ENCODE measurements around the gene KIF24.

Gene KIF24

DNA sequence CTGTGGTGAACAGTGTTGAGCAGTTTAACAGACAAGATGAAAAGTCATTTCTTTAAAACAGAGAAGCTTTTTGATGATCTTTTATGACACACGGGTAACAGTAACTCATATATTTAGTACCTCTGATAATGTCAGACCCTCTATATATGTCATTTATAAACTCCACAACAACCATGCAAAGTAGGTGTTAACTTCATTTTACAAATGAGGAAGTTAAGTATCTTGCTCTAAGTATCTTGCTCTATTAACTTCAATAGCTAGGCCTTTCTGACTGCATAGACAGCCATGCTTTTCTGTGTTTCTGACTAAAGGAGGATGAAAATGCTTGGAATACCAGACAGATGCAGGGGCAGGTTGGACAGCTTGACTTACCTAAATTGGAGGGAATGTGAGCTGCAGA lies 2.1 kb upstream of the KIF24 start:
- peaks cover 20% of the 10 kb centered on the region for H3K79me2 ChIP-seq (ENCODE audit: insufficient read depth, low read length)
- H3F3A ChIP-seq (ENCODE audit: insufficient read depth, low read length) = no peaks in the 10 kb centered on the region
- H3K4me3 ChIP-seq (ENCODE audit: low read depth, low read length, poor library complexity, severe bottlenecking) = no peak overlapping the region

DNA sequence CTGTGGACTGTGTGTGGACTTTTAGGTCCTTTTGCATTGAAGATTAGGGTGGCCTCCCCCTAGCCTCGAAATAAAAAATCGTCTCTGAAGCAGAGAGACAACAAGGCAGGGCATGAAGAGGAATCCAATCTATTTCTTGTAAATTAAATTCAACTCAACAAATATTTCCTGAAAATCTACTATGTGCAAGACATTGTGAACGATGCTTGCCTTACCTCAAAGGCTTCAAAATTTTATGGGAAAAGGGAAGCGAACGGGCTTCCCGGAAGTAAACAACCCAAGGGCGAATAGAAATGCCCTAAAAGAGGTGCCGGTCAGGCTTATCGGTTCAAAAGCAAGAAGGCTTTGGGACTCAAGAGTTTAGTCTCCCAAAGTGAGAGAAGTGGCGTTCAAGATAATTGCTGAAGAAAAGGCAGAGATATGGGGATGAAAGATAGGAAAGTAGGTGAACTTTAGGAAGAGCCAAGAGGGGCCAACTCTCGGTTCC lies 525 bp downstream of the KIF24 start:
- Histone ChIP-seq H3K27ac (ENCODE audit: low read depth, low read length, poor library complexity, severe bottlenecking) (peak overlapping the region; percentile 60), H3K9me2 (ENCODE audit: low read depth, low read length) (no peaks in the 10 kb centered on the region), H3K4me2 (ENCODE audit: low read length) (peak overlapping the region; percentile 68), H3K79me2 (ENCODE audit: insufficient read depth, low read length) (peaks cover 37% of the 10 kb centered on the region), H2AFZ (ENCODE audit: low read length) (no peak overlapping the region), H3K4me1 (ENCODE audit: insufficient read depth, low read length, severe bottlenecking) (peaks cover 49% of the 10 kb centered on the region), H3K9me3 (ENCODE audit: low read length) (no peaks in the 10 kb centered on the region), H3K9ac (ENCODE audit: low read length) (peak overlapping the region; percentile 76), H3K27me3 (ENCODE audit: insufficient read depth, low read length) (no peaks in the 10 kb centered on the region), H4K20me1 (ENCODE audit: insufficient read depth, low read length) (no peaks in the 10 kb centered on the region), H3K36me3 (ENCODE audit: insufficient read depth, low read length) (no peaks in the 10 kb centered on the region; the same call in 1 of the 2 replicates), H3F3A (ENCODE audit: insufficient read depth, low read length) (no peaks in the 10 kb centered on the region), H3K4me3 (ENCODE audit: low read depth, low read length, poor library complexity, severe bottlenecking) (peak overlapping the region; percentile 95)
- TF ChIP-seq EZH2 (IDR thresholded peaks at IDR 0.05; ENCODE audit: borderline replicate concordance, low read length) = no peak
- TF ChIP-seq, protein P1, sequence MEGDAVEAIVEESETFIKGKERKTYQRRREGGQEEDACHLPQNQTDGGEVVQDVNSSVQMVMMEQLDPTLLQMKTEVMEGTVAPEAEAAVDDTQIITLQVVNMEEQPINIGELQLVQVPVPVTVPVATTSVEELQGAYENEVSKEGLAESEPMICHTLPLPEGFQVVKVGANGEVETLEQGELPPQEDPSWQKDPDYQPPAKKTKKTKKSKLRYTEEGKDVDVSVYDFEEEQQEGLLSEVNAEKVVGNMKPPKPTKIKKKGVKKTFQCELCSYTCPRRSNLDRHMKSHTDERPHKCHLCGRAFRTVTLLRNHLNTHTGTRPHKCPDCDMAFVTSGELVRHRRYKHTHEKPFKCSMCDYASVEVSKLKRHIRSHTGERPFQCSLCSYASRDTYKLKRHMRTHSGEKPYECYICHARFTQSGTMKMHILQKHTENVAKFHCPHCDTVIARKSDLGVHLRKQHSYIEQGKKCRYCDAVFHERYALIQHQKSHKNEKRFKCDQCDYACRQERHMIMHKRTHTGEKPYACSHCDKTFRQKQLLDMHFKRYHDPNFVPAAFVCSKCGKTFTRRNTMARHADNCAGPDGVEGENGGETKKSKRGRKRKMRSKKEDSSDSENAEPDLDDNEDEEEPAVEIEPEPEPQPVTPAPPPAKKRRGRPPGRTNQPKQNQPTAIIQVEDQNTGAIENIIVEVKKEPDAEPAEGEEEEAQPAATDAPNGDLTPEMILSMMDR (IDR thresholded peaks at IDR 0.05; ENCODE audit: low read length) = no peak

More for the DNA sequence above, 2.1 kb upstream of the KIF24 start:
- TF ChIP-seq, protein P1 (IDR thresholded peaks at IDR 0.05; ENCODE audit: low read length) = no peak
- no peak for TF ChIP-seq EZH2 (IDR thresholded peaks at IDR 0.05; ENCODE audit: borderline replicate concordance, low read length)
- Histone ChIP-seq H3K9ac (ENCODE audit: low read length) (no peak overlapping the region), H2AFZ (ENCODE audit: low read length) (no peak overlapping the region), H3K9me2 (ENCODE audit: low read depth, low read length) (no peaks in the 10 kb centered on the region), H3K27me3 (ENCODE audit: insufficient read depth, low read length) (no peaks in the 10 kb centered on the region), H3K27ac (ENCODE audit: low read depth, low read length, poor library complexity, severe bottlenecking) (peak overlapping the region; percentile 92), H3K36me3 (ENCODE audit: insufficient read depth, low read length) (no peaks in the 10 kb centered on the region; the same call in 1 of the 2 replicates), H3K4me2 (ENCODE audit: low read length) (peak overlapping the region; percentile 85), H3K9me3 (ENCODE audit: low read length) (no peaks in the 10 kb centered on the region), H3K4me1 (ENCODE audit: insufficient read depth, low read length, severe bottlenecking) (peaks cover 35% of the 10 kb centered on the region), H4K20me1 (ENCODE audit: insufficient read depth, low read length) (no peaks in the 10 kb centered on the region)

DNA sequence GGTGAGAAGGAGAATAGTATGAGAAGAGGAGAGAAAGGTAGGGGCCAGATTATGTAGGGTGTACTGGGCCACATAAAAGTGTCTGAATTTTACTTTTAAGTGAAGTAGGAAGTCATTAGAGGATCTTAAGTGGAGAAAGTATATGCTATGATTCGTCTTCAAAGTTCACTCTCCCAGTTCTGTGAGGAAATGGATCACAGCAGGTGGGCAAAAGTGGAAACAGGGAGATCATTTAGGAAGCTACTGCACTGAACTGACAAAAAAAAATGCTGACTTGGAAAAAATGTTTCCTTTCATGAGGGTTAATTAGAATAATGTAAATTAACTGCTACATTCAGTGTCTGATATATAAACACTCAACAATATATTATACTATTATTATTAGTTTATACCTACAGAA lies 2.4 kb downstream of the KIF24 start:
- H4K20me1 ChIP-seq (ENCODE audit: insufficient read depth, low read length) = no peaks in the 10 kb centered on the region
- H3K9me3 ChIP-seq (ENCODE audit: low read length) = no peaks in the 10 kb centered on the region
- H3K79me2 ChIP-seq (ENCODE audit: insufficient read depth, low read length) = peaks cover 56% of the 10 kb centered on the region
- peak overlapping the region; percentile 95 for H3K4me3 ChIP-seq (ENCODE audit: low read depth, low read length, poor library complexity, severe bottlenecking)
- no peaks in the 10 kb centered on the region for H3K27me3 ChIP-seq (ENCODE audit: insufficient read depth, low read length)
- H3K27ac ChIP-seq (ENCODE audit: low read depth, low read length, poor library complexity, severe bottlenecking) = peak overlapping the region; percentile 60
- TF ChIP-seq, protein P1 (IDR thresholded peaks at IDR 0.05; ENCODE audit: low read length) = no peak
- TF ChIP-seq EZH2 (IDR thresholded peaks at IDR 0.05; ENCODE audit: borderline replicate concordance, low read length) = no peak
- no peak overlapping the region for H2AFZ ChIP-seq (ENCODE audit: low read length)
- no peaks in the 10 kb centered on the region for H3K9me2 ChIP-seq (ENCODE audit: low read depth, low read length)
- H3K36me3 ChIP-seq (ENCODE audit: insufficient read depth, low read length) = no peaks in the 10 kb centered on the region; the same call in 1 of the 2 replicates
- peak overlapping the region; percentile 43 for H3K9ac ChIP-seq (ENCODE audit: low read length)
- H3K4me1 ChIP-seq (ENCODE audit: insufficient read depth, low read length, severe bottlenecking) = peaks cover 64% of the 10 kb centered on the region
- no peaks in the 10 kb centered on the region for H3F3A ChIP-seq (ENCODE audit: insufficient read depth, low read length)
- peak overlapping the region; percentile 68 for H3K4me2 ChIP-seq (ENCODE audit: low read length)

All from OCI-LY1 (cell line).